ENCODE results near the gene NDRG3.
A peak's percentile ranks its signal among the peaks of the same experiment; 100 is the strongest.
"Not testable (repeated sequence)": the region's sequence is repeated elsewhere in the genome, so short reads cannot be mapped to it uniquely, and the experiment has no call there.

The NDRG3 gene

DNA sequence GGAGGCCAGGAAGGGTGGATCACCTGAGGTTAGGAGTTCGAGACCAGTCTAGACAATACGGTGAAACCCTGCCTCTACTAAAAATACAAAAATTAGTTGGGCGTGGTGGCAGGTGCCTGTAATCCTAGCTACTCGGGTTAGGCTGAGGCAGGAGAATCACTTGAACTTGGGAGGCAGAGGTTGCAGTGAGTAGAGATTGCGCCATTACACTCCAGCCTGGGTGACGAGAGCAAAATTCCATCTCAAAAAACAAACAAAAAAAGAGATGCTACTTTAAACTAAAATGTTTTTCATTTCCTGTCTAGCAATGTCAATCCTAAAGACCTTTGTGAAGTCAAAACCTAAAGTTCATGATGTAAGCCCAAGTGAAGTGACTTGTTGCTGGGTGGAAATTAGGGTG lies 14.8 kb upstream of the NDRG3 start:
- DNase-seq (ENCODE audit: low read depth): no peak

DNA sequence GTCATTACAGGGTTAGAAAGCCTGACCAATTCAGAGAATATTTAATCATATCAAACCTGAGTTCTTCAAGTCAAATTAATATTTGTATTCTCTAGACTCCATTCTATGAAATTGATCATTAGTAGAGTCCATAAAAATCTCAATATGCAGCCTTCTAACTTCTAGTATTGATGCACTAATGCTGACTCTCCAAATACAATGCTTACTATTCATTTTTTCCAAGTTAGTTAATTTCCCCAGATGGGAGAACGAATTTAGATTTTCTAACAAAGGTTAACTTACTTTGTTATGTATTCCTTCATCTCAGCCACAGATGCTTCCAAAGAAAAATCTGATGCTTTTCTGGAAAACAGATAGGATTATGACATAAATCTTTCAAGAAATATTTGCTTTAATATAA lies 12.4 kb upstream of the NDRG3 start:
- DNase-seq (ENCODE audit: low read depth): no peak

DNA sequence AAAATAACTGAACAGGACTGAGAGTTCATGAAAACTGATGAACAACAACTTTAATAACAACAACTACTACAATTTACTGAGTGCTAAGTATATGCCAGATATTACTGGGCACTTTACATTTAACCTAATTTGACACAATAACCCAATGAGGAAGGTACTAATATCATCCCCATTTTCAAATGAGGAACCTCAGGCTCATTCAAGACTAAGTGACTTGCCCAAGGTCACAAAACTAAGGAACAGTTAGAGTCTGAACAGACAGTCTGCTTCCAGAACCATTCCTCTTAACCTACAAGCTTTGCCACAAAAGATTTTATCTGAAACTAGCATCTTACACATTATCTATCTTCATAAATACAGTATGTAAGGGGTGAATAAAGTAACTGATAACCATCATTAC lies 10.6 kb upstream of the NDRG3 start:
- DNase-seq (ENCODE audit: low read depth): no peak

DNA sequence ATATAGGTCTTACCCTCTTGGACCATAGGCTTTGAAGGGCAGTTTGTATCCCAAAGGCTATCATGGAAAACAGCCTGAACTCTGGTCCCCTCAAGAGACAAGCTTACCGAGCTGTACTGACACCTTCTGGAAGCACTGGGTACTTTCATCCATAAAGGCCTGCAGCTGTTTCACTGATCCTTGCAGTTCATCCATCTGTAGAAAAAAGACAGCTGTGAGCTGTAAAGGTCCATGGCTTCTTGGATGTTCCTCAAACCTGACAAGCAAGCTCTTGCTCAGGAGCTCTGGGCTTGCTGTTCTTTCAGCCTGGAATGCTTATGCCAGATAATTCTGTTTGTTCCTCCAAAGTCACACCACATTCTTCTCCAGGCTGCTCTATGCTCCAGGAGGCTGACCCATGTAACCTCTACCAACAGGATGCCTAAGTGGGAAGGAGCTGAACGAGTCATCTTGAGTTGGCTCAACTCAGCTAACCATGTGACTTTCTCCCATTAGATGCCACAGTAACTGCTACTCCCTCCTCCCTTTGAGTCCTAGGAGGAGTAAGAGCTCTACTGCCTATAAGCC lies 8.8 kb upstream of the NDRG3 start:
- peak; percentile 79 for DNase-seq (ENCODE audit: low read depth)

DNA sequence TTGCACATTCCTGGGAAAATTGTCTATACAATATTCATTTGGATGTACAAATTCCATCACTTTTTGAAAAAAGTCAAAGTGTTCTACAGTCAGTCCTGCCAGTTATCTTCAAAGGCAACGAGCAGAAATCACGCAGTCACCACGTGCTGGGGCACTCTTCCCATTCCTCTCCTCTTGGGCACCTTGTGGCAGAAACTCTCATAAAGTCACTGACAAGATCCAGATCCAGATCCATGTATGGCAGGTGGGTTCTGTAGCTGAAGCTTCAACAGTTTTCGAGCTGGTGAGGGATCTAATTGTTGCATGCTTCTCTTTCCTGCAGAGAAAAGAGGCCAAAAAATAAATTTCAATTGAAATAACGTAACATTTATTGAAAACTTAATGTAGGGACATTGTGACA lies 6.7 kb upstream of the NDRG3 start:
- no peak for DNase-seq (ENCODE audit: low read depth)

DNA sequence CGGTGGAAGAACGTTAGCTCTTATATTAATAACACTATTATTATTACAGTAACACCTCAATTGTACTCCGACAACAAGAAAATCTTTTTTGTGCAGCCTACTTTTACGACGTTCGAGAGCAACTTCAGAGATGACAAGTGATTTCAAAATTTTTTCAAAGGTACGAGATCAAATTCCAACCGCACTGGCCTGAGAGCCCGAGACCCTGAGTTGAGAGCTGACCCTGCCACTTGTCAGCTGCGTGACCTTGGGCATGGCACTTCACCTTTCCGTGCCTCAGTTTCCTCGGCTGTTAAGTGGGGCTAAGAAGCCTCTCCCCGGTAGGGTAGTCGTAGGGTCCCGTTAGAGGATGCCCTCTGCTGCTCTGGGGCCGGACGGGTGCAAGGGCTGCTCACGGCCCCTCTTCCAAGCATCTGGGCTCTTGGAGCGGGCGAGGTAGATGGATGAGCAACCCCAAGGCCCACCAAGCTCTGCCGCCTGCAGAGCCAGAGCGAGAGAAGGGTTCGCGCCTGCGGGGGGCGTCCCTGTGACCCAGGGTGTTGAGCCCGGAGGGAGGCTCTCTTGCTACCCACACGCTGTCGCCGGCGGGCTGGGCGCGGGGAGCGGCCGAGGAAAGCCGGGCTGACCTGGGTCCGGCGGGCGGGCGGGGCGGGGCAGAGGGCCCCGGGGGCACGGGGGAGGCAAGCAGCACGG lies 510 bp downstream of the NDRG3 start:
- DNase-seq (ENCODE audit: low read depth): peak; percentile 13

DNA sequence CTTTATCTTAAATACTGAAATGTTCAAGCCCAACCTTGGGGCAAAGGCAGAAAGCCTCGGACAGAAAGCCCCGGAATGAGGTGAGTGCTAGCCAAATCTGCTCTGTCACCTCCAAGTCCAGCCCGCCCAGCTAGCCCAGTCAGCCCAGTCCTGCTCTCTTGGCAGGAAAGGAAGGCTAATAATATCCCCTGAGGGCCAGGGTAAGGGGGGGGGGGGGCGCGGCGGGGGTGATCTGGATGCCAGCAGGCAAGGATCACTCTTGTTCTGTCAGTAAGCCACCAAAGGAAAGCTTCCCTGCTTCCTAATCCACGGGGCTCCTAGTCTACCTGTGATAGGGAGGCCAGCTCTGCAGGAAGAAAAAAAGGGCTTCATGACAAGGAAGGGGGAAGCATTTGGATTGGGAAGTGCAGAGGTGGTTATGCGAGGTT lies 1.1 kb downstream of the NDRG3 start:
- peak; percentile 69 for DNase-seq (ENCODE audit: low read depth)

DNA sequence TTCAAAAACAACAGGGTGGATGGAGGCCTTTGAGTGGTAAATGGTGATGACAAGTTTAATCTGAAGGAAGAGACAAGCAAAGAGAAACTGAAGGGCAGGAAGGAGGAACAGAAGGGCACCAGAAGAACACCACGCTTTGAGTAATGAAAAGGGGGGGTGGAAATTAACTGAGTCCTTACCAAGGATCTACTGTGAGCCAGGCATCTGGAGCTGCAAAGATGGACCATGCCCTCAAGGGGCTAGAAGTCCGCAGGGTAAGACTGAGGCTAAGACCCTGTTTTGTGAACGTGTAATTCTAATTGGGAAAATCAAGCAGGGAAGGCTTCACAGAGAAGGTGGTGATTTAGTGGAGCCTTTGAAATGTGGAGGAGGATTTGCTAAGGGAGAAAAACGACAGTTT lies 1.6 kb downstream of the NDRG3 start:
- no peak for DNase-seq (ENCODE audit: low read depth)

DNA sequence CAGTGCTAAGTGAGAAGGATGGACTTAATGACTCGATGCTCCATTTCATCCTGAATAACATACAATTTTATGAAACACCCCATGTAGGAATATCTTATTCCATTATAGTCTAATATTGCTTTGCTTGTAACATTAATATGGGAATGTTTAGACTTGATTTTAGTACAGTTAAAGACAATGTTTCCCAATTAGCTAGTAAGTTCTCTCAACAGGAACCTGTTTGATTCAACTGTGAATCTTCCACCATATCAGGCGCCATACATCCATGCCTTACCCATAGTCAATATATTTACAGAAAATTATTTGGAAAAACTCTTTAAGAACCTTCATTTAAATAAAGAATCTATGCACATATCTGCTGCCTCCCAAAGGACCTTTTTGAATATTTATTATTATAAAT lies 3.3 kb downstream of the NDRG3 start:
- DNase-seq (ENCODE audit: low read depth): no peak

DNA sequence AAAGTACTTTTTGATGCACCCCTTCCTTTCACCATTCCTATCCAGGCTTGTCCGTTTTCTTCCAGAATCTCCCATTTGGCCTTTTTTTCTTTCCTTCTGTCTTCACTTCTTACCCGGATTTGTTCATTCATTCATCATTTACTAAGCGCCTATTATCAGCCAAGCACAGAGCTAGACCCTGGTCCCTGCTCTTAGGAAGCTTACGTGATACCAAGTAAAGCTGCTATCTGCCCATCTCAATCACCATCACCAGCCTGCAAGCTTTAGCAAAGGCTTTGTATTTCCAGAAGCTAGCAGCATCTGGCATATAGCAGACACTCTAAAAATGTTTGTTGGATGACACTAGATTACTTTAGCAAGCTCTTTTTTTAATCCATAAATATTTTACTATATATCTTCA lies 4.8 kb downstream of the NDRG3 start:
- DNase-seq (ENCODE audit: low read depth): no peak

DNA sequence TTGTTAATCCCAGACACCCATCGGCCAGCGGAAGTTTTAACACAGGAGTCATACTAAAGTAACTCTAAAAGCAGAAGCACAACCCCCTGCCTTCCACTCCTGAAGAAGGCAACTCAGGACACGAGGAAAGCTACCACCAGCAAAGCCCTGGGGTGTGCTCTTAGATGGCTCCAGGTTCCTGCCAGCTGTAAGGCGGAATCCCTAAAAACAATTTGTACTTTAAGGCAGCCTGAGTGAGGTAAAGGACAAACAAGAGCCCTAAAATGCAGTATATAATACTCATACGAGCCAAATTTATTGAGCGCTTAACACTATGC lies 8.7 kb downstream of the NDRG3 start:
- DNase-seq (ENCODE audit: low read depth): no peak

DNA sequence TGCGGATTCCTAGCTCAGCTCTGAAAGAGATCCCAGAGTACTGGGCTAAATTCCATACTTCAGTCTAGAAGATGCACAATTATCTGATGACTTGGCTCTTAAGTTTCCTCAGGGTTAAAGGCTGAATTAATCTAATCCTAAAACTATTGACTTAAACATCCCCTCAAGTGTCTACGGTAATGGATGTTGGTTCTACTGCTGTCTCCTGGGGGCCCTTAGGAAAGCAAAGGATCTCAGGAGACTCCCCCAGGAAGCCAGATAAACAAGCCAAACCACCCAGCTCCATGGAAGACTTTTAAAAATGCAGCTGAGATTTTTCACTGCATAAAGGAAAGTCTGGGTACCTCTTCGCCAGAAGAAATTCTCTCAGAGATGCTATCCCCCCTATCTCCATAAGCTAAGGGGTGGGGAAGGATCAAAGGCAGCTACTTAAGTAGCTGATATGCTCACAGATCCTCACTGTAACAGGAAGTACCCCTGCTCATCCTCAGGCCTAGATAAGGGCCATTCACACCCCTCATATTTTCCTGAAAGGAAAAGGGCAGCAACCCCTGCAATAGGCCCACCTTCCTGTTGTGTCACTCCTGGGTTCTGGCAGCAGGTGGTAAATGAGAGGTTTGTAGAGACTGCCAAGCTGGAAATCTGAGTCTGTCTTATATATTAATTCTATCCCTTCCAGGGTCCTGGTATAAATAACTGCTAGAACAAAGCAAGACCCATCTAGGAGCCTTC lies 9.3 kb downstream of the NDRG3 start:
- DNase-seq (ENCODE audit: low read depth): no peak

DNA sequence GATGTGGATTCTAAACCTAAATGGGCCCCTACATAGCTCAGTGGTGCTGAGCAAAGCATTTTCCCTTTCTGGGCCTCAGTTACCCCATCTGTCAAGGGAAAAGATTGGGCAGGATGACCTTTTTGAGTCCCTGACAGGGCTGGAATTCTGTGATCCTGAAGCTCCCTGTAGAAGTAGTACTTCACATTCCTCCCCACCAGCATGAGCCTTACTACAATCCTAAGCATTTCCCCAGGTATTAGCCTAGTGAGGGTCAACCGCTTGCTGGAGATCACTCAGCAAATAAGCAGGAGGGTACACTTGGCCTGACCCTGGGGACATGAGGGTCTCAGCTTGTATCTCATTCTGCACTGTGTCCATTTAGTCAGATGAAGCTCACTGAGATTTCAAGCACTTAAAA lies 13.4 kb downstream of the NDRG3 start:
- DNase-seq (ENCODE audit: low read depth): no peak

DNA sequence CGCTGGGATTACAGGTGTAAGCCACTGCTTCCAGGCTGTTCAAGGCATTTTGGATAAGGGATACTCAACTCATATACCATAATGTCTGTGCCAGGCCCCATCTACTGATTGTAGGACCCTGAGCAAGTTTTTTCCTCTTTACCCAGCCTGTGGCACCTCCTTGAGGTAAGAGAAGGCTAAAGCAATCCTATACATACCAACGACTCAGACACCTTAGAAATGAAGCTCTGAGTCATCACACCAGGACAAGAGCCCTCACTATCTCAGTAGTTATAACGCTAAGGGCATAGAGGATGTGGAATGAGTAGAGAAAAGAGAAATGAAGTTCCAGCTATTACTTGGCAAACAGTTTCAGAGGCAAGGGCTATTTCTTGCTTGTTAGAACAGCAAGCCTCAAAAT lies 16.9 kb downstream of the NDRG3 start:
- peak; percentile 28 for DNase-seq (ENCODE audit: low read depth)

DNA sequence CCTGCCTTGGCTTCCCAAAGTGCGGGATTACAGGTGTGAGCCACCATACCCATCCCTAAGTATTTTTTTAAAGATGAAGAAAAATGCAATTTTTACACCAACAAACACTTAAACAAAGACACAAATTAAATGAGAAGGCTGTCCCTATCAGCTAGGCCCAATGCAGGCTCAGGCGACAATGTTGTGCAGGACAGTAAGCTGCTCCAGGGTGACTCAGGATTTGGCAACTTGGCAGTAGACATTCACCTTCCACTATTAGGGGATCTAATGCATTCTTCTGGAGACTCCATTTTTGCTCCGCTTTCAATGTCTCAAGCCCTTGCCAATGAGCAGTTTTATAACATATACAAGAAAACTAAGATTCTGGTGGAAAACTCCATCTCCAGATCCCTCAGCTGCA lies 19.7 kb downstream of the NDRG3 start:
- DNase-seq (ENCODE audit: low read depth): peak; percentile 15

DNA sequence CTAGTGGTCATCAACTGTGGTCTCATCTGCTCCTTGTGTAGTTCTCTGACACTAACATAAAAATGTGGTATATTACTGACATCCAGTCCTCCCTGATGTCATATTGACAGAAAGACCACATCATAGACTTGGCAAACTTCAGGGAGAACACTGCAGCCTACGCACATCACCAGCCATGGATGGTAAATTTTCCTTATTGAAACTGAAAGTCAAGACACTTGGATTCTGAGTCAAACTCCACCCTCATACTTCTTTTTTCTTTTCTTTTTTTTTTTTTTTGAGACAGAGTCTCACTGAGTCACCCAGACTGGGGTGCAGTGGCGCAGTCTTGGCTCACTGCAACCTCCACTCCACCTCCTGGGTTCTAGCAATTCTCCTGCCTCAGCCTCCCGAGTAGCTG lies 25.4 kb downstream of the NDRG3 start:
- DNase-seq (ENCODE audit: low read depth): peak; percentile 16

DNA sequence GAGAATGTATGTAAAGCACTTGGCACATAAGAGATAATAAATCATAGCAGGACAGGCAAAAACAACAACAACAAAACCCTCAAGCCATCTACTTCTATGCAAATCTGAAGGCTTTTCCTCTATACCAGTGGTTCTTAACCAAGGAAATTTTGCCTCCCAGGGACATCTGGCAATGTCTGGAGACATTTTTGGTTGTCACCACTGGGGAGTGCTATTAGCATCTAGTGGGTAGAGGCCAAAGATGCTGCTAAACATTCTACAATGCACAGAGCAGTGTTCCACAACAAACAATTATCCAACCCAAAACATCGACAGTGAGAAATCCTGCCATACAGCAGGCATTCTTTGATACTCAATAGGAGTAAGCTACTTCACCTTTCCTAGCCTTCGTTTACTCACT lies 28.2 kb downstream of the NDRG3 start:
- DNase-seq (ENCODE audit: low read depth): peak; percentile 11

DNA sequence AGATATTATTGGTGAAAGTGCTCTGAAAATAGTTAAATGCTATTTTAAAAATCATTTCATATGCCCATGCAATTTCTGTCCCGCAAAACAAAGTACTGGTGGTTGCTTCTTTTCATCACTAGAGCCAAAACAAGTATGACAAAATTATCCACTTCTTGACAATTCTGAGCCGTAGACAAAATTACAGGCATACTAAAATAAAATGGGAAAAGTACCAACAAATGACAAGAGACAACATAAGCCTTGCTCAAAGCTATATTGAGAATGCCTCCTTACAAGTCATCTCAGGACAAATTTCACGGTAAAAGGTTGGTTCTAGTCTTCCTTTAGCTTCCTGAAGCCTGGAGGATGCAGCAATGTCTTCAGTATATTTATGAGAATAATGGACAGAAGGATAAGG lies 28.9 kb downstream of the NDRG3 start:
- no peak for DNase-seq (ENCODE audit: low read depth)

DNA sequence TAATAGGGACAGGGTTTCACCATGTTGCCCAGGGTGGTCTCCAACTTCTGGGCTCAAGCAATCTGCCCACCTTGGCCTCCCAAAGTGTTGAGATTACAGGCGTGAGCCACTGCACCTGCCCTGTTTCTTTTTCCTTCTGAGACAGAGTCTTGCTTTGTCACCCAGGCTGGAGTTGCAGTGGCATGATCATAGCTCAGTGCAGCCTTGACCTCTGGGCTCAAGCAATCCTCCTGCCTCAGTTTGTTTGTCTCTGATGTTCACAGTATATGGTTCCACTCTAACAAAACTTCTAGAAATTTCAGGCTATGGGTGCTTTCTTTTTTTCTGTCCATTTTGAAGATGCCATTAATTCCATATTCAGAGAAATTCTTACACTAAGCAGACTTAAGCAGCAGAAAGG lies 33.1 kb downstream of the NDRG3 start:
- DNase-seq (ENCODE audit: low read depth): no peak

DNA sequence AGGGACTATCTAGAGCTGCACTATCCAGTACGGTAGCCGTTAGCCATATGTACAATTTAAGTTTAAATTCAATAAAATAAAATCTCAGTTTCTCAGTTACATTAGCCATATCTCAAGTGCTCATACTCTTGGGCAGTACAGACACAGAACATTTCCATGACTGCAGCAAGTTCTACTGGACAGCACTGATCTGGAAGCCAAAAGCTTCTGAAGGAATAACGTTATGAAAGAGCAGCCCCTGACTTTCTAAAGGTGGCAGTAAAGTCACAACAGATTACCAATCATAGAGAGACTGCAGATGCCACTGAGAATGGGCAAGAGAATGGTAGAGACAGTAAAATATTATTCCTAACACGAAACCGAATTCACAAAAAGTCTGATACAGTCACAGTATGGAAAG lies 36.8 kb downstream of the NDRG3 start:
- no peak for DNase-seq (ENCODE audit: low read depth)

DNA sequence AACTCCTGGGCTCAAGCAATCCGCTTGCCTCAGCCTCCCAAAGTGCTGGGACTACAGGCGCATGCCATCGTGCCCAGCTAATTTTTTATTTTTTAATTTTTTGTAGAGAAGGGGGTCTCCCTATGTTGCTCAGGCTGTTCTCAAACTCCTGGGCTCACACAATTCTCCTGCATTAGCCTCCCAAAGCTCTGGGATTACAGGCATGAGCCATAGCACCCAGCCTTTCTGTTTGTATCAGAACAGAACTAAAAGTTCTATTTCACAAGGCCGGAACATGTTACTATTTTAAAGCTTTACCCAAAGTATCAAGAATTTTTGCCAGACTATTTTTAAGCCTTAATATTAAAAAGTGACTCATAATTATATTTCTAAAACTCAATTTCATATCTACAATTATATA lies 42.4 kb downstream of the NDRG3 start:
- DNase-seq (ENCODE audit: low read depth): no peak

DNA sequence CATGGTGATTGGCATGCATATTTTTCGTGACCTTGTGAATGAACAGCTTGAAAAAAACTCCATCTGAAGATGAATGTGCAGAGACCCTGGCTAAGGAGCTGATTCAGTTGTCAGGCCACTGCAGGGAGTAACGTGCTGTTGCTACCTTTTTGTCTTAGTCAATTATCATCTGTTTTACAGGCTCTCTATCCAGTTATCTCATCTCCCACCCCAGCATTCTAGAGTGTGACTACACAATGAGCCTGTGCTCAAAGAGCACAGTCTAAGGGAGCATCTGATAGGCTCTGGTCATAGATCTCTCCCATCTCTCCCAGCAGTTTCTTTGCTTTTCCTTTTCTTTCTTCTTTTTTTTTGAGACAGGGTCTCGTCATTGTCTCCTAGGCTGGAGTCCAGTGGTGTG lies 45.5 kb downstream of the NDRG3 start:
- no peak for DNase-seq (ENCODE audit: low read depth)

DNA sequence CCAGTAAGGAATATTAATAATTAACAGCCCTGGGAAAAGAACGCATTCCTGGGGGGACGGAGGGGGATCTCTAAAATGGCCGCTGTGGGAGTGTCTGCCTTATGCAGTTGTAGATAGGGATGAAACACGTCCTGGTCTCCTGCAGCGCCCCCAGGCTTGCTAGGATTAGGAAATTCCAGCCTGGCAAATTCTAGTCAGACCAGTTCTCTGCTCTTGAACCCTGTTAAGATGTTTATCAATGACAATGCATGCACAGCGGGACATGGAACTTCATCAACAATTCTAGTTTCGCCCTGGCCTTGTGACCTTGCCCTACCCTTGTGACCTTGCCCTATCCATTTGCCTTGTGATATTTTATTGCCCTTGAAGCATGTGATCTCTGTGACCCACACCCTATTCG lies 50.4 kb downstream of the NDRG3 start:
- DNase-seq (ENCODE audit: low read depth): not testable (repeated sequence)

DNA sequence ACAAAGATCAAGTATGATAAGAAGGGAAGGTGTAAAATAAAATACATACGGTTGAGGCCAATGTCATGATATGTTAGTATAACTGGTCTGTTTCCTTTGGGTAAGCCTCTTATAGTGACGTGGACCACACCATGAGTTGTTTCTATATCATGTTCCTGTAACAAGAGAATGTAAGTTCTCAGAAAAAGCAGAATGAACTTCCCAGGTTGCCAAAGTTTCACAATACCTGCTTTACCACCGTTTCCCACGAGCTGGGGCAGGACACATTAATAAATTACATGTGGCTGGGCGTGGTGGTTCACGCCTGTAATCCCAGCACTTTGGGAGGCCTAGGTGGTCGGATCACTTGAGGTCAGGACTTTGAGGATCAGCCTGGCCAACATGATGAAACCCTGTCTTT lies 57.3 kb downstream of the NDRG3 start:
- DNase-seq (ENCODE audit: low read depth): no peak
